Loucy (cell line): ENCODE measurements around the gene SLC15A1.

Source experiments
- H2AFZ ChIP-seq: fragments of 200-600 bp; sonication (generic); 2 replicates; pipeline ENCODE4 v1.6.0; 2016; ENCODE audit warnings: antibody characterized with exemption, mild to moderate bottlenecking, low read length, moderate library complexity
- H3F3A ChIP-seq: fragments of 200-600 bp; 2 replicates; pipeline ENCODE4 v1.6.0; 2016; ENCODE audit warnings: antibody characterized with exemption, low read depth, mild to moderate bottlenecking
- H3K27me3 ChIP-seq: fragments of 200-600 bp; sonication (generic); 2 replicates; pipeline ENCODE4 v1.6.1; 2014; ENCODE audit warnings: low read length, mild to moderate bottlenecking; ENCODE audit not compliant: insufficient read depth, poor library complexity, severe bottlenecking
- H3K36me3 ChIP-seq: fragments of 200-600 bp; sonication (generic); 2 replicates; pipeline ENCODE4 v1.6.1; 2016; ENCODE audit warnings: low read length; ENCODE audit not compliant: insufficient read depth
- H3K4me1 ChIP-seq: fragments of 200-600 bp; sonication (generic); 2 replicates; pipeline ENCODE4 v1.5.1; 2014; ENCODE audit warnings: low read length, mild to moderate bottlenecking; ENCODE audit not compliant: insufficient read depth, poor library complexity, severe bottlenecking
- H3K4me2 ChIP-seq: fragments of 200-600 bp; sonication (generic); 2 replicates; pipeline ENCODE4 v1.6.0; 2014; ENCODE audit warnings: antibody characterized with exemption, low read length, low read depth, mild to moderate bottlenecking; ENCODE audit not compliant: poor library complexity, severe bottlenecking
- H3K4me3 ChIP-seq: fragments of 200-600 bp; sonication (generic); 2 replicates; pipeline ENCODE4 v1.5.1; 2014; ENCODE audit warnings: low read length, mild to moderate bottlenecking, mixed read lengths; ENCODE audit not compliant: poor library complexity, severe bottlenecking
- H3K79me2 ChIP-seq: fragments of 200-600 bp; sonication (generic); 2 replicates; pipeline ENCODE4 v1.6.1; 2014; ENCODE audit warnings: low read length; ENCODE audit not compliant: insufficient read depth
- H3K9ac ChIP-seq: fragments of 200-600 bp; sonication (generic); 2 replicates; pipeline ENCODE4 v1.6.0; 2014; ENCODE audit warnings: mild to moderate bottlenecking, low read depth, low read length, moderate library complexity; ENCODE audit not compliant: poor library complexity, severe bottlenecking
- H3K9me2 ChIP-seq: fragments of 200-600 bp; sonication (generic); replicated peaks from 2 replicates; pipeline ENCODE4 v1.6.1; 2016; ENCODE audit warnings: low read depth, low read length, mixed read lengths
- H3K9me3 ChIP-seq: fragments of 200-600 bp; sonication (generic); 2 replicates; pipeline ENCODE4 v1.6.1; 2014; ENCODE audit warnings: mild to moderate bottlenecking, antibody characterized with exemption, low read length, low read depth; ENCODE audit not compliant: insufficient read depth
- H4K20me1 ChIP-seq: fragments of 200-600 bp; sonication (generic); 2 replicates; pipeline ENCODE4 v1.6.0; 2014; ENCODE audit warnings: antibody characterized with exemption, low read length, mild to moderate bottlenecking; ENCODE audit not compliant: insufficient read depth, poor library complexity, severe bottlenecking
- CTCF ChIP-seq: fragments of 200-600 bp; sonication (generic); conservative IDR thresholded peaks from 2 replicates; pipeline ENCODE4 v1.5.1; 2014; ENCODE audit warnings: mild to moderate bottlenecking, antibody characterized with exemption, low read length
- EZH2phosphoT487 ChIP-seq: fragments of 200-600 bp; IDR thresholded peaks from 2 replicates; pipeline ENCODE4 v1.6.1; 2018; ENCODE audit warnings: antibody characterized with exemption, mild to moderate bottlenecking, moderate library complexity, borderline replicate concordance

Gene SLC15A1

GRCh38 chr13:98686270-98686669, 66.2 kb downstream of the SLC15A1 start:
- no peaks in the 10 kb centered on the region for H4K20me1 ChIP-seq
- H3F3A ChIP-seq: no peaks in the 10 kb centered on the region
- H3K4me2 ChIP-seq: no peak overlapping the region
- H3K79me2 ChIP-seq: no peaks in the 10 kb centered on the region
- no peaks in the 10 kb centered on the region for H3K27me3 ChIP-seq
- H3K9ac ChIP-seq: no peak overlapping the region
- H3K4me3 ChIP-seq: no peak overlapping the region
- H3K4me1 ChIP-seq: no peaks in the 10 kb centered on the region
- H3K36me3 ChIP-seq: no peaks in the 10 kb centered on the region
- H2AFZ ChIP-seq: no peak overlapping the region
- no peaks in the 10 kb centered on the region for H3K9me2 ChIP-seq
- TF ChIP-seq CTCF: no peak
- TF ChIP-seq EZH2phosphoT487: no peak
- no peaks in the 10 kb centered on the region for H3K9me3 ChIP-seq

- TF ChIP-seq CTCF (no peak), EZH2phosphoT487 (no peak)
- no peak overlapping the region for H3K4me3 ChIP-seq
- H3K9me3 ChIP-seq: no peaks in the 10 kb centered on the region
- no peaks in the 10 kb centered on the region for H3K36me3 ChIP-seq
- no peaks in the 10 kb centered on the region for H4K20me1 ChIP-seq
- H3K4me1 ChIP-seq: no peaks in the 10 kb centered on the region
- no peaks in the 10 kb centered on the region for H3K9me2 ChIP-seq
- H3F3A ChIP-seq: no peaks in the 10 kb centered on the region
- no peak overlapping the region for H3K4me2 ChIP-seq
- H2AFZ ChIP-seq: no peak overlapping the region
- H3K9ac ChIP-seq: no peak overlapping the region
- H3K27me3 ChIP-seq: no peaks in the 10 kb centered on the region
- H3K79me2 ChIP-seq: no peaks in the 10 kb centered on the region
Measured at GRCh38 chr13:98685146-98685545, 67.3 kb downstream of the SLC15A1 start.

- TF ChIP-seq CTCF (no peak), EZH2phosphoT487 (no peak)
Measured at GRCh38 chr13:98681049-98681448, 71.4 kb downstream of the SLC15A1 start.

More at GRCh38 chr13:98681049-98681448, 71.4 kb downstream of the SLC15A1 start:
- Histone ChIP-seq H3K9ac (no peak overlapping the region), H3K79me2 (no peaks in the 10 kb centered on the region), H3K4me1 (no peaks in the 10 kb centered on the region), H3K27me3 (no peaks in the 10 kb centered on the region), H3K4me2 (no peak overlapping the region), H3F3A (no peaks in the 10 kb centered on the region), H2AFZ (no peak overlapping the region), H3K36me3 (no peaks in the 10 kb centered on the region), H4K20me1 (no peaks in the 10 kb centered on the region), H3K9me3 (no peaks in the 10 kb centered on the region), H3K4me3 (no peak overlapping the region), H3K9me2 (no peaks in the 10 kb centered on the region)
